H1 (cell line): ENCODE results near the gene MYO5B. TPM values are rescaled to one million over a fixed set of nuclear protein-coding genes. Genes with fewer than 3 reads are reported as not detected.

ENCODE experiments used
- CTCF ChIA-PET: fragments of 300-600 bp; sonication (Branson Sonifier 250); formaldehyde crosslinking; loops from one replicate; lab custom pipeline; 2021; ENCODE audit not compliant: partially characterized antibody; lab: Charles Lee
- POLR2A ChIA-PET: fragments of 300-600 bp; sonication (Branson Sonifier 250); formaldehyde crosslinking; loops from one replicate; lab custom pipeline; 2021; ENCODE audit warnings: inconsistent platforms; ENCODE audit not compliant: partially characterized antibody; lab: Charles Lee
- DNase-seq, 2 experiments: peaks; one replicate each; pipeline versions ENCODE4 v3.0.0 to v3.0.0-alpha.2; 2010 to 2022; ENCODE audit warnings: low spot score in 2 of 2, low read depth in 1 of 2, mixed read lengths in 1 of 2
- FAIRE-seq: peaks from 2 replicates; lab custom pipeline; 2011; peaks lifted over from hg19 to GRCh38; lab: Jason Lieb, UNC
- H2AFZ ChIP-seq: 2 replicates; pipeline ENCODE4 v1.8.1; 2012; ENCODE audit warnings: low read length, inconsistent platforms
- H2AK5ac ChIP-seq: 2 replicates; pipeline ENCODE4 v1.6.1; 2013; ENCODE audit warnings: low read depth, low read length
- H2BK120ac ChIP-seq: replicated peaks from 2 replicates; pipeline ENCODE3; 2013; ENCODE audit warnings: low read depth, low read length, inconsistent platforms
- H2BK12ac ChIP-seq: 2 replicates; pipeline ENCODE4 v1.6.1; 2013; ENCODE audit warnings: low read depth, low read length
- H2BK15ac ChIP-seq: 2 replicates; pipeline ENCODE4 v1.6.1; 2013; ENCODE audit warnings: low read length
- H2BK20ac ChIP-seq: 2 replicates; pipeline ENCODE4 v1.6.1; 2013; ENCODE audit warnings: low read length
- H2BK5ac ChIP-seq: 2 replicates; pipeline ENCODE4 v1.6.1; 2013; ENCODE audit warnings: low read depth, low read length
- H3K14ac ChIP-seq: 2 replicates; pipeline ENCODE4 v1.6.1; 2013; ENCODE audit warnings: inconsistent platforms; ENCODE audit not compliant: insufficient read length
- H3K18ac ChIP-seq: 2 replicates; pipeline ENCODE4 v1.6.1; 2013; ENCODE audit warnings: low read length; ENCODE audit errors: extremely low read depth
- H3K23ac ChIP-seq: 2 replicates; pipeline ENCODE4 v1.6.1; 2013; ENCODE audit warnings: inconsistent platforms; ENCODE audit not compliant: insufficient read length
- H3K23me2 ChIP-seq: 2 replicates; pipeline ENCODE4 v1.6.1; 2013; ENCODE audit warnings: low read depth, low read length
- H3K27ac ChIP-seq: 2 replicates; pipeline ENCODE4 v1.6.1; 2011; ENCODE audit warnings: low read depth, low read length, inconsistent platforms
- H3K27me3 ChIP-seq, 4 experiments: replicated peaks in 1 of 4; 1 replicate in 1 of 4; 2 replicates in 3 of 4; pipeline versions ENCODE4 v1.6.1 to v1.8.1; 2011 to 2013; ENCODE audit warnings: low read length in 3 of 4, mild to moderate bottlenecking in 3 of 4, inconsistent platforms in 2 of 4, mixed read lengths in 2 of 4, moderate library complexity in 1 of 4; ENCODE audit not compliant: control insufficient read depth in 3 of 4, insufficient read depth in 3 of 4; ENCODE audit errors: extremely low read depth in 1 of 4
- H3K36me3 ChIP-seq, 4 experiments: 2 replicates each; pipeline versions ENCODE4 v1.6.1 to v1.8.1; 2011 to 2013; ENCODE audit warnings: mild to moderate bottlenecking in 4 of 4, low read length in 3 of 4, moderate library complexity in 2 of 4, control low read depth in 1 of 4, inconsistent platforms in 1 of 4; ENCODE audit not compliant: insufficient read depth in 4 of 4, control insufficient read depth in 2 of 4
- H3K4ac ChIP-seq: replicated peaks from 2 replicates; pipeline ENCODE3; 2013; ENCODE audit warnings: low read length, low read depth, mixed read lengths, inconsistent platforms; ENCODE audit not compliant: insufficient read length
- H3K4me1 ChIP-seq, 4 experiments: replicated peaks in 1 of 4; 1 replicate in 1 of 4; 2 replicates in 3 of 4; pipeline versions ENCODE4 v1.6.1 to v1.8.1; 2011 to 2013; ENCODE audit warnings: low read length in 3 of 4, inconsistent platforms in 2 of 4, mixed read lengths in 1 of 4; ENCODE audit not compliant: insufficient read depth in 4 of 4, control insufficient read depth in 3 of 4
- H3K4me2 ChIP-seq, 2 experiments: 2 replicates each; pipeline versions ENCODE4 v1.6.1 to v1.8.1; 2011 to 2013; ENCODE audit warnings: low read depth in 2 of 2, low read length in 2 of 2, control low read depth in 1 of 2, inconsistent platforms in 1 of 2, mild to moderate bottlenecking in 1 of 2; ENCODE audit not compliant: insufficient read depth in 1 of 2
- H3K4me3 ChIP-seq, 4 experiments: fragments of 200-600, 300-600 bp in 1 of 4; sonication (generic), shearing (Covaris generic), sonication (Bioruptor Twin) in 1 of 4; 2 replicates each; pipeline versions ENCODE4 v1.5.1 to v1.8.1; 2011 to 2016; ENCODE audit warnings: low read length in 4 of 4, low read depth in 3 of 4, control low read depth in 2 of 4, inconsistent platforms in 2 of 4, mild to moderate bottlenecking in 2 of 4, mixed read lengths in 1 of 4, moderate library complexity in 1 of 4; ENCODE audit not compliant: insufficient read depth in 2 of 4; ENCODE audit errors: extremely low read depth in 1 of 4
- H3K56ac ChIP-seq: replicated peaks from 2 replicates; pipeline ENCODE3; 2013; ENCODE audit warnings: low read depth, mild to moderate bottlenecking, mixed read lengths, low read length, inconsistent platforms; ENCODE audit not compliant: insufficient read length
- H3K79me1 ChIP-seq: 2 replicates; pipeline ENCODE4 v1.6.1; 2013; ENCODE audit warnings: low read depth, low read length, control low read depth
- H3K79me2 ChIP-seq, 2 experiments: 2 replicates each; pipeline versions ENCODE4 v1.6.1 to v1.8.1; 2012 to 2013; ENCODE audit warnings: low read length in 2 of 2, mild to moderate bottlenecking in 2 of 2, inconsistent platforms in 1 of 2; ENCODE audit not compliant: insufficient read depth in 2 of 2, control insufficient read depth in 1 of 2
- H3K9ac ChIP-seq, 4 experiments: replicated peaks in 1 of 4; 1 replicate in 1 of 4; 2 replicates in 3 of 4; pipeline versions ENCODE4 v1.6.1 to v1.8.1; 2011 to 2013; ENCODE audit warnings: low read depth in 3 of 4, low read length in 3 of 4, control low read depth in 2 of 4, mild to moderate bottlenecking in 2 of 4, moderate library complexity in 2 of 4, inconsistent platforms in 1 of 4; ENCODE audit errors: extremely low read depth in 1 of 4
- H3K9me3 ChIP-seq, 2 experiments: 2 replicates each; pipeline versions ENCODE4 v1.6.1 to v1.8.1; 2012 to 2013; ENCODE audit warnings: mild to moderate bottlenecking in 2 of 2, moderate library complexity in 2 of 2, control low read depth in 1 of 2, inconsistent platforms in 1 of 2, low read depth in 1 of 2, low read length in 1 of 2, mixed read lengths in 1 of 2; ENCODE audit not compliant: insufficient read depth in 2 of 2
- H4K20me1 ChIP-seq, 2 experiments: replicated peaks in 1 of 2; 2 replicates each; pipeline versions ENCODE3 to v1.8.1; 2011 to 2013; ENCODE audit warnings: inconsistent platforms in 2 of 2, low read length in 2 of 2, mild to moderate bottlenecking in 1 of 2; ENCODE audit not compliant: insufficient read depth in 2 of 2, control insufficient read depth in 1 of 2
- H4K5ac ChIP-seq: 2 replicates; pipeline ENCODE4 v1.6.1; 2013; ENCODE audit warnings: low read length, low read depth, mixed read lengths, inconsistent platforms; ENCODE audit not compliant: insufficient read length
- H4K8ac ChIP-seq: 2 replicates; pipeline ENCODE4 v1.8.0; 2013; ENCODE audit warnings: mild to moderate bottlenecking, moderate library complexity, low read length, inconsistent platforms; ENCODE audit not compliant: insufficient read depth; ENCODE audit errors: extremely low read depth
- H4K91ac ChIP-seq: replicated peaks from 2 replicates; pipeline ENCODE3; 2013; ENCODE audit warnings: low read length, mixed read lengths, inconsistent platforms; ENCODE audit not compliant: insufficient read length
- BRCA1 ChIP-seq: IDR thresholded peaks from 2 replicates; pipeline ENCODE4 v1.6.1; 2012; ENCODE audit warnings: low read depth, low read length, improper control_type of control experiment
- CHD1 ChIP-seq: IDR thresholded peaks from 2 replicates; pipeline ENCODE4 v1.6.1; 2012; ENCODE audit warnings: low read depth, low read length, improper control_type of control experiment
- EGR1 ChIP-seq: IDR thresholded peaks from 2 replicates; pipeline ENCODE4 v1.6.1; 2011; ENCODE audit warnings: low read depth, low read length, borderline replicate concordance
- GABPA ChIP-seq: IDR thresholded peaks from 2 replicates; pipeline ENCODE4 v1.6.1; 2011; ENCODE audit warnings: mild to moderate bottlenecking, low read length, moderate library complexity, borderline replicate concordance; ENCODE audit not compliant: insufficient read depth
- JUND ChIP-seq: IDR thresholded peaks from 2 replicates; pipeline ENCODE4 v1.6.1; 2011; ENCODE audit warnings: mild to moderate bottlenecking, improper control_type of control experiment, low read length
- MAFK ChIP-seq: IDR thresholded peaks from 2 replicates; pipeline ENCODE4 v1.6.1; 2012; ENCODE audit warnings: low read depth, mild to moderate bottlenecking, improper control_type of control experiment, low read length
- POLR2AphosphoS5 ChIP-seq: IDR thresholded peaks from 2 replicates; pipeline ENCODE4 v1.6.1; 2011; ENCODE audit warnings: low read depth, low read length
- SIRT6 ChIP-seq: IDR thresholded peaks from one replicate; pipeline ENCODE4 v1.7.1; 2012; ENCODE audit warnings: low read length, inconsistent platforms
- SIX5 ChIP-seq: IDR thresholded peaks from 2 replicates; pipeline ENCODE4 v1.6.1; 2011; ENCODE audit warnings: mild to moderate bottlenecking, low read depth, low read length
- SP1 ChIP-seq: IDR thresholded peaks from 2 replicates; pipeline ENCODE4 v1.6.1; 2011; ENCODE audit warnings: low read depth, low read length
- SP2 ChIP-seq: IDR thresholded peaks from 2 replicates; pipeline ENCODE4 v1.6.1; 2012; ENCODE audit warnings: mild to moderate bottlenecking, low read length, inconsistent platforms
- WGBS, 2 experiments: shearing (Covaris generic) in 1 of 2; methylation state at CpG; one replicate each; pipeline versions ENCODE4 v1.1.6 to v1.1.7; 2013 to 2015; ENCODE audit warnings: low lambda C conversion rate in 2 of 2, mixed read lengths in 2 of 2, inconsistent platforms in 1 of 2, low coverage in 1 of 2, missing lambda C conversion rate in 1 of 2; ENCODE audit not compliant: insufficient replicate concordance in 2 of 2, insufficient coverage in 1 of 2, insufficient read length in 1 of 2; ENCODE audit errors: extremely low coverage in 1 of 2, missing lambda C conversion rate in 1 of 2; 5-methylcytosine and 5-hydroxymethylcytosine counted together
- polyA plus RNA-seq, 7 experiments: library from polyadenylated mRNA; depleted of rRNA in 3 of 7; stranded (reverse) in 5 of 7; unstranded in 2 of 7; fragments of >200 nt in 5 of 7; fragments of 200-250 nt in 2 of 7; gene quantifications; 1 replicate in 5 of 7; 2 replicates in 1 of 7; 4 replicates in 1 of 7; pipeline versions ENCODE4 v1.2.1 to v1.2.3, GENCODE V29; 2011 to 2013; ENCODE audit warnings: missing spikeins in 2 of 7, mixed read lengths in 2 of 7
- total RNA-seq: library from RNA; stranded (reverse); fragmentation: NEBNext Ultra II Directional; extraction: Animal tissue kit (Norgen Biotek cat#: 25700); gene quantifications from 2 replicates; pipeline ENCODE4 v1.2.1, GENCODE V29; 2021
- TF ChIP-seq, protein P1 (sequence below): IDR thresholded peaks from 2 replicates; pipeline ENCODE4 v1.6.1; 2012; ENCODE audit warnings: low read length, inconsistent platforms
- TF ChIP-seq, protein P2 (sequence below): IDR thresholded peaks from 2 replicates; pipeline ENCODE4 v1.6.1; 2012; ENCODE audit warnings: inconsistent platforms

Gene MYO5B
- total and polyA plus RNA-seq, 2 of the 8 experiments (the other 6 are each of a cell fraction or from before 2014, with no cell fraction given), result 6.4 to 7.7 TPM

DNA sequence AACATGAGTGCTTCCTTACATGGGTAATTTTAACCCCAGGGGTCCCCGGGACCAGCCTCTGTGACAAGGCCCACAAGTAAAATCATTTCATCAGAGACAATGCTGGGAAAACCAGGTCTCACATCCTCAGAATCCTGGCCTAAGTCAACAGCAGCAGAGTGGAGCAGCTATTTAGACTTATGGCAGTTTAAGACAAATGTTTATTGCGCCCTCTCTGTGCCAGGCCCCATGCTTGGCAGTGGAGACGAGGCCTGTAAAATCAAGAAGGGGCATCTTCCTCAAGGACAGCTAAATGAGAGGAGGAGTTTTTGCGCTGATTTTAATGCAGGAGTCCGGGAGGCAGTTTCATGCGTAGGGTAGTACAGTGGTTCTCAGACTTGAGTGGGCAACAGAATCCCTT is 325.6 kb downstream of the MYO5B start:
- Histone ChIP-seq H2BK120ac (no peak overlapping the region), H4K20me1 (no peaks in the 10 kb centered on the region), H3K4ac (no peak overlapping the region), H3K27me3 (no peaks in the 10 kb centered on the region), H3K27ac (no peak overlapping the region), H4K8ac (no peak overlapping the region), H3K4me2 (no peak overlapping the region), H2BK5ac (no peak overlapping the region), H2AFZ (no peak overlapping the region), H2BK20ac (no peak overlapping the region), H3K9me3 (no peaks in the 10 kb centered on the region), H2BK15ac (no peak overlapping the region), H3K9ac (no peak overlapping the region), H3K56ac (no peak overlapping the region), H3K79me1 (no peaks in the 10 kb centered on the region), H4K5ac (no peak overlapping the region), H3K18ac (no peak overlapping the region), H3K36me3 (no peaks in the 10 kb centered on the region), H3K23me2 (0 out of 2 replicates have a peak, but pooled peaks cover 1% of the 10 kb centered on the region), H3K79me2 (no peaks in the 10 kb centered on the region), H2AK5ac (no peak overlapping the region), H3K23ac (no peak overlapping the region), H3K4me1 (no peaks in the 10 kb centered on the region), H3K14ac (no peak overlapping the region), H3K4me3 (no peak overlapping the region), H2BK12ac (no peak overlapping the region), H4K91ac (no peak overlapping the region)
- ChIA-PET POLR2A (interaction anchor here (1.6 kb wide), 1 partner anchor 58 kb away, joined by 4 read pairs; no protein-coding TSS in a partner anchor), CTCF (interaction anchor here (0.7 to 4.3 kb wide), 2 partner anchors 11 to 93 kb away, joined by 3 to 22 read pairs; no protein-coding TSS in a partner anchor)
- 91% methylated on average over 6 of the region's 6 CpGs; no CpG with 5 or more reads in 1 of the 2 experiments for WGBS, 2 experiments
- no peak for FAIRE-seq
- no peak for DNase-seq
- TF ChIP-seq, protein P1, sequence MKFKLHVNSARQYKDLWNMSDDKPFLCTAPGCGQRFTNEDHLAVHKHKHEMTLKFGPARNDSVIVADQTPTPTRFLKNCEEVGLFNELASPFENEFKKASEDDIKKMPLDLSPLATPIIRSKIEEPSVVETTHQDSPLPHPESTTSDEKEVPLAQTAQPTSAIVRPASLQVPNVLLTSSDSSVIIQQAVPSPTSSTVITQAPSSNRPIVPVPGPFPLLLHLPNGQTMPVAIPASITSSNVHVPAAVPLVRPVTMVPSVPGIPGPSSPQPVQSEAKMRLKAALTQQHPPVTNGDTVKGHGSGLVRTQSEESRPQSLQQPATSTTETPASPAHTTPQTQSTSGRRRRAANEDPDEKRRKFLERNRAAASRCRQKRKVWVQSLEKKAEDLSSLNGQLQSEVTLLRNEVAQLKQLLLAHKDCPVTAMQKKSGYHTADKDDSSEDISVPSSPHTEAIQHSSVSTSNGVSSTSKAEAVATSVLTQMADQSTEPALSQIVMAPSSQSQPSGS, result no peak
- TF ChIP-seq GABPA (no peak), EGR1 (no peak), BRCA1 (no peak), SP2 (no peak), SIX5 (no peak), JUND (no peak), MAFK (no peak), SIRT6 (no peak), SP1 (no peak), POLR2AphosphoS5 (no peak), CHD1 (no peak)
- TF ChIP-seq, protein P2, sequence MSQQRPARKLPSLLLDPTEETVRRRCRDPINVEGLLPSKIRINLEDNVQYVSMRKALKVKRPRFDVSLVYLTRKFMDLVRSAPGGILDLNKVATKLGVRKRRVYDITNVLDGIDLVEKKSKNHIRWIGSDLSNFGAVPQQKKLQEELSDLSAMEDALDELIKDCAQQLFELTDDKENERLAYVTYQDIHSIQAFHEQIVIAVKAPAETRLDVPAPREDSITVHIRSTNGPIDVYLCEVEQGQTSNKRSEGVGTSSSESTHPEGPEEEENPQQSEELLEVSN, result no peak
